Gastroesophageal sphincter (tissue), 3 donors: ENCODE data around the gene KLF13.

ENCODE experiments used
- POLR2A ChIP-seq, 2 donors: fragments of 450-650 bp; IDR thresholded peaks; one replicate each; pipeline ENCODE4 v1.6.1; 2017; ENCODE audit warnings: antibody characterized with exemption in 2 of 2, mild to moderate bottlenecking in 2 of 2, moderate library complexity in 1 of 2
- TF ChIP-seq, protein P1 (sequence below), 4 experiments: fragments of 200-600 bp in 2 of 4; fragments of 450-650 bp in 2 of 4; sonication (generic) in 1 of 4; IDR thresholded peaks; one replicate each; pipeline ENCODE4 v1.5.1; 2017 to 2019; ENCODE audit warnings: antibody characterized with exemption in 4 of 4, mild to moderate bottlenecking in 2 of 4, moderate library complexity in 2 of 4

DNA sequence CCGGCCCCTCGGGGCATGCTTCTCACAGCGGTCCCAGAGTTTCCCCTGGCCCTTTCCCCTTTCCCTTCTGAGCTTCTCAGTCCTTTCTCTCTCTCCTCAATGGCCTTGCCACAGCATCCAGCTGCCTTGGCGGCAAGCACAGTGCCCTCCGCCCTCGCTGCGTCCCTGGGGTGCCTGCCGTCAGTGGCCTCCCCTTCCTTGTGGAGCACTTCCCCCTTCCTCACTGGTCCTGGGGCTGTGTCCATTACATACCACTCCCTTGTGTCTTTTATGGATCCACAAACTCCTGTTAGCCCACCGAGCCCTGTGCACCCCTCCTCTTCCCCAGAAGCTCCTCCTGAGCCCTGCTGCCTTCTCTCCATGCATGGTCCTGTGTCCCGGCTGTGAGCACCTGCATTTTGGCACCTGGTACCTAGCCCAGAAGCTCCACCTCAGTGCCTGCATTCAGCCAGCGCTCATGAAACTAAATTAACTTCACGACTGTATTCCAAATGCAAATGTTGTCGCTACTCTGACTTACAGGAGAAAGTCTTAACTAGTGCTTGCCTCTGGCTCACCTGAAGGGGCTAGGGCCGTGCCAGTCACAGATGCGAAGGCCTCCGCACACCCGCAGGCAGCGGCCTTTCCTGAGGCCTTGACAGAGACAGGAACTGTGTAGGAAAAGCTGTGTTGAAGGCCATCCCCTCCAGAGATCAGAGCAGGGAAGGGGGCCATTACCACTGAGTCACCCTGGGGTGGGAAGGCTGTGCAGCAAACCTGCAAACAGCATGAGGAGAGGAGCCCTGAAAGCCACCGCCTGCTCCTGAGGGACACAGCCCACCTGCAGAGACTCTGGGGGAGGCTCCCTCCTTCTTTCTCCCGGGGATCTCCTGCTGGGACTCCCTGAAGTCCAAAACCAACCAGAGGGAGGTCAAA lies 19.1 kb upstream of the KLF13 start:
- TF ChIP-seq, protein P1, sequence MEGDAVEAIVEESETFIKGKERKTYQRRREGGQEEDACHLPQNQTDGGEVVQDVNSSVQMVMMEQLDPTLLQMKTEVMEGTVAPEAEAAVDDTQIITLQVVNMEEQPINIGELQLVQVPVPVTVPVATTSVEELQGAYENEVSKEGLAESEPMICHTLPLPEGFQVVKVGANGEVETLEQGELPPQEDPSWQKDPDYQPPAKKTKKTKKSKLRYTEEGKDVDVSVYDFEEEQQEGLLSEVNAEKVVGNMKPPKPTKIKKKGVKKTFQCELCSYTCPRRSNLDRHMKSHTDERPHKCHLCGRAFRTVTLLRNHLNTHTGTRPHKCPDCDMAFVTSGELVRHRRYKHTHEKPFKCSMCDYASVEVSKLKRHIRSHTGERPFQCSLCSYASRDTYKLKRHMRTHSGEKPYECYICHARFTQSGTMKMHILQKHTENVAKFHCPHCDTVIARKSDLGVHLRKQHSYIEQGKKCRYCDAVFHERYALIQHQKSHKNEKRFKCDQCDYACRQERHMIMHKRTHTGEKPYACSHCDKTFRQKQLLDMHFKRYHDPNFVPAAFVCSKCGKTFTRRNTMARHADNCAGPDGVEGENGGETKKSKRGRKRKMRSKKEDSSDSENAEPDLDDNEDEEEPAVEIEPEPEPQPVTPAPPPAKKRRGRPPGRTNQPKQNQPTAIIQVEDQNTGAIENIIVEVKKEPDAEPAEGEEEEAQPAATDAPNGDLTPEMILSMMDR (IDR thresholded peaks at IDR 0.05) = no peak
- no peak for TF ChIP-seq POLR2A (IDR thresholded peaks at IDR 0.05)
